ENCODE data around the gene CD226.

GRCh38 chr18:69948919-69949537 lies 1.4 kb upstream of the CD226 start:
- TF ChIP-seq CTCF (IDR thresholded peaks at IDR 0.05 in 4 of 5, conservative IDR thresholded peaks at IDR 0.05 in 1 of 5) (no peak), POLR2A (IDR thresholded peaks at IDR 0.05) (no peak)

Data from gastrocnemius medialis (tissue), 4 donors.